SJSA1 (cell line): ENCODE data around the gene F2R. TPM values are rescaled to one million over a fixed set of nuclear protein-coding genes. Genes with fewer than 3 reads are reported as not detected.
A peak's percentile ranks its signal among the peaks of the same experiment; 100 is the strongest.
"Not testable (repeated sequence)": the region's sequence is repeated elsewhere in the genome, so short reads cannot be mapped to it uniquely, and the experiment has no call there.

ENCODE experiments used
- DNase-seq, 2 experiments: peaks; one replicate each; pipeline ENCODE4 v3.0.0-alpha.2; 2015 to 2020; ENCODE audit warnings: low spot score in 2 of 2, low read depth in 1 of 2
- H3K27ac ChIP-seq: fragments of 250-450 bp; sonication (Bioruptor Pico); 2 replicates; pipeline ENCODE4 v1.5.1; 2020; ENCODE audit warnings: mild to moderate bottlenecking, moderate library complexity
- H3K27me3 ChIP-seq: fragments of 250-450 bp; sonication (Bioruptor Pico); replicated peaks from 2 replicates; pipeline ENCODE4 v1.5.1; 2020; ENCODE audit warnings: mild to moderate bottlenecking, moderate library complexity
- H3K36me3 ChIP-seq: fragments of 250-450 bp; sonication (Bioruptor Pico); 2 replicates; pipeline ENCODE4 v1.5.1; 2020; ENCODE audit warnings: mild to moderate bottlenecking
- H3K4me1 ChIP-seq: fragments of 250-450 bp; sonication (Bioruptor Pico); replicated peaks from 2 replicates; pipeline ENCODE4 v1.6.1; 2021; ENCODE audit warnings: mild to moderate bottlenecking
- H3K4me3 ChIP-seq: fragments of 250-450 bp; sonication (Bioruptor Pico); 2 replicates; pipeline ENCODE4 v1.5.1; 2020; ENCODE audit warnings: mild to moderate bottlenecking
- H3K9me3 ChIP-seq: fragments of 250-450 bp; sonication (Bioruptor Pico); replicated peaks from 2 replicates; pipeline ENCODE4 v1.5.1; 2020; ENCODE audit warnings: mild to moderate bottlenecking
- total RNA-seq: library from RNA; depleted of rRNA; stranded (reverse); fragments of >200 nt; shearing (Covaris generic); gene quantifications from 2 replicates; pipeline ENCODE4 v1.2.3, GENCODE V29; 2014; rRNA removed

The F2R gene
- 61.4 and 95.4 TPM in 2 replicates for total RNA-seq

DNA sequence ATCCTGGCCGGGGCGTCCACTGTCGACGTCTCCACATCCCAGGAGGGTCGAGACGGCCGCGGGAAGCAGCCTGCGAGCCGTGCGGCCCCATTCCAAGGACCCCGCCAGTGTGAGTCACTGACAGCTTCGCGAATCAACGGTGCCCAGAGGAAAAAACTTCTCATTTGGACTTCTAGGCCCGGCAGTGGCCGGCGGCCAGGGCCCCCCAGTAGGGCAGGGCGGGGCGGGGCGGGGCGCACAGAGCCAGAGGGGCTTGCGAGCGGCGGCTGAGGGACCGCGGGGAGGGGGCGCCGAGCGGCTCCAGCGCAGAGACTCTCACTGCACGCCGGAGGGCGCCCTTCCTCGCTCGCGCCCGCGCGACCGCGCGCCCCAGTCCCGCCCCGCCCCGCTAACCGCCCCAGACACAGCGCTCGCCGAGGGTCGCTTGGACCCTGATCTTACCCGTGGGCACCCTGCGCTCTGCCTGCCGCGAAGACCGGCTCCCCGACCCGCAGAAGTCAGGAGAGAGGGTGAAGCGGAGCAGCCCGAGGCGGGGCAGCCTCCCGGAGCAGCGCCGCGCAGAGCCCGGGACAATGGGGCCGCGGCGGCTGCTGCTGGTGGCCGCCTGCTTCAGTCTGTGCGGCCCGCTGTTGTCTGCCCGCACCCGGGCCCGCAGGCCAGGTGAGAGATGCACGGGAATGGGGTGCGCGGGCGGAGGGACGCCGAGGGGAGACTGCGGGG lies at the start of gene F2R:
TSS of gene F2R (plus strand) at position 391 of the 720 bp plus-strand sequence. CDS start at position 573, 182 bp downstream.
- Histone ChIP-seq H3K27me3 (no peaks in the 10 kb centered on the region), H3K36me3 (peaks cover 12% of the 10 kb centered on the region), H3K4me1 (peaks cover 37% of the 10 kb centered on the region), H3K27ac (peak within 1 kb of the TSS; percentile 90), H3K9me3 (no peaks in the 10 kb centered on the region), H3K4me3 (peak within 1 kb of the TSS; percentile 85)
- peak; percentile 83 to 89 for DNase-seq

GRCh38 chr5:76667495-76667894 lies 48.4 kb upstream of the F2R start:
- H3K27me3 ChIP-seq: no peaks in the 10 kb centered on the region
- H3K9me3 ChIP-seq: no peaks in the 10 kb centered on the region
- H3K27ac ChIP-seq: no peak overlapping the region

GRCh38 chr5:76669245-76669644 lies 46.7 kb upstream of the F2R start:
- Histone ChIP-seq H3K36me3 (no peaks in the 10 kb centered on the region), H3K9me3 (no peaks in the 10 kb centered on the region), H3K4me3 (no peak overlapping the region), H3K4me1 (no peaks in the 10 kb centered on the region), H3K27me3 (no peaks in the 10 kb centered on the region), H3K27ac (no peak overlapping the region)
- DNase-seq: no peak

More at GRCh38 chr5:76667495-76667894, 48.4 kb upstream of the F2R start:
- no peak for DNase-seq
- Histone ChIP-seq H3K4me3 (no peak overlapping the region), H3K36me3 (no peaks in the 10 kb centered on the region), H3K4me1 (no peaks in the 10 kb centered on the region)

DNA sequence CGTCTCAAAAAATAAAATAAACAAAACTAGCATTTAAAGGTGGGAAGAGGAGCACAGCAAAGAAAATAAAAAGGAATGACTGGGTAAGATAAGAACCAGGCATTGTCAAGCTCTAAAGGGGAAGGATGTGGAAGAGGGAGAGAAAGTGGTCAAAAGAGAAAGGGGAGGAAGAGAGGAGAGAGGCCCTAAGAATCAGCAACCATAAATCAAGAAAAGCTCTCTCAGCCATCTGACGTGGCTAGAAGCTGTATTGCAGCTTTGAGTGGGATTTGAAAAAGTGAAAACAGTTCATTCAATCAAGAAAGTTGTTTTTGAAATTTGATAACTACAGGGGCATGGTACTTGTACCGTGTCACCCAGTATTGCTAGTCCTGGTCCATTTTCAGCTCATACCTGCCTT lies 45.4 kb upstream of the F2R start:
- Histone ChIP-seq H3K36me3 (no peaks in the 10 kb centered on the region), H3K27ac (no peak overlapping the region), H3K4me1 (no peaks in the 10 kb centered on the region), H3K27me3 (no peaks in the 10 kb centered on the region), H3K9me3 (no peaks in the 10 kb centered on the region), H3K4me3 (no peak overlapping the region)
- DNase-seq: no peak

GRCh38 chr5:76672242-76672641 lies 43.7 kb upstream of the F2R start:
- Histone ChIP-seq H3K27ac (no peak overlapping the region), H3K4me1 (no peaks in the 10 kb centered on the region), H3K9me3 (no peaks in the 10 kb centered on the region), H3K27me3 (no peaks in the 10 kb centered on the region), H3K36me3 (no peaks in the 10 kb centered on the region), H3K4me3 (no peak overlapping the region)
- no peak for DNase-seq

DNA sequence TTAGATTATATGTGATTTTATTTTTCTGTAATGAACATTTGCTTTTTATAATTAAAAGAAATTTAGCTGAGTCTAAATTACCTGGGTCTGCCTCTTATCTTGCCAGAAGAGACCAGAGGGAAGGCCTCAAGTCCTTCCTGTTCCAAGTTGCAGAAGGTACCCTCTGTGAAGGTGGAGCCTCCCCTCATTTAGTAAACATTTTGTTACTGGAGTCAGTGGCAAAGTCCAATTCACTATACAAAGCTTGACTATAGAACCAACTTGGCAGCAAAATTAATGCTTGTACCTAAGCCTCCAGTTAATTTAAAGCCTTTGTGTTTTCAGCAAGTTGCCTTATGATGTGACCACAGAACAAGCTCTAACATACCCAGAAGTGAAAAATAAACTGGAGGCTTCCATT lies 42.8 kb upstream of the F2R start:
- Histone ChIP-seq H3K4me3 (no peak overlapping the region), H3K9me3 (no peaks in the 10 kb centered on the region), H3K27ac (no peak overlapping the region), H3K27me3 (no peaks in the 10 kb centered on the region), H3K36me3 (no peaks in the 10 kb centered on the region), H3K4me1 (no peaks in the 10 kb centered on the region)
- DNase-seq: no peak

GRCh38 chr5:76674330-76675066 lies 41.4 kb upstream of the F2R start:
- H3K36me3 ChIP-seq: no peaks in the 10 kb centered on the region
- no peak for DNase-seq
- H3K27ac ChIP-seq: no peak overlapping the region
- no peaks in the 10 kb centered on the region for H3K27me3 ChIP-seq
- no peaks in the 10 kb centered on the region for H3K4me1 ChIP-seq
- no peak overlapping the region for H3K4me3 ChIP-seq
- H3K9me3 ChIP-seq: no peaks in the 10 kb centered on the region

GRCh38 chr5:76675364-76675763 lies 40.6 kb upstream of the F2R start:
- Histone ChIP-seq H3K4me1 (no peaks in the 10 kb centered on the region), H3K9me3 (no peaks in the 10 kb centered on the region), H3K36me3 (no peaks in the 10 kb centered on the region), H3K4me3 (no peak overlapping the region), H3K27me3 (no peaks in the 10 kb centered on the region), H3K27ac (no peak overlapping the region)
- DNase-seq: no peak

GRCh38 chr5:76677849-76678472 lies 38.0 kb upstream of the F2R start:
- Histone ChIP-seq H3K9me3 (no peaks in the 10 kb centered on the region), H3K27ac (no peak overlapping the region), H3K4me1 (no peaks in the 10 kb centered on the region), H3K4me3 (no peak overlapping the region), H3K36me3 (no peaks in the 10 kb centered on the region), H3K27me3 (no peaks in the 10 kb centered on the region)
- no peak for DNase-seq

- no peak overlapping the region for H3K27ac ChIP-seq
- no peaks in the 10 kb centered on the region for H3K4me1 ChIP-seq
- H3K36me3 ChIP-seq: no peaks in the 10 kb centered on the region
- H3K27me3 ChIP-seq: no peaks in the 10 kb centered on the region
- no peaks in the 10 kb centered on the region for H3K9me3 ChIP-seq
- no peak for DNase-seq
- no peak overlapping the region for H3K4me3 ChIP-seq
Measured at GRCh38 chr5:76679231-76679630, 36.7 kb upstream of the F2R start.

GRCh38 chr5:76680826-76681225 lies 35.1 kb upstream of the F2R start:
- not testable (repeated sequence) for H3K4me3 ChIP-seq, H3K36me3 ChIP-seq, H3K4me1 ChIP-seq, H3K27ac ChIP-seq, H3K9me3 ChIP-seq, DNase-seq, H3K27me3 ChIP-seq

GRCh38 chr5:76681287-76681686 lies 34.6 kb upstream of the F2R start:
- peaks cover 5% of the 10 kb centered on the region for H3K4me1 ChIP-seq
- H3K27ac ChIP-seq: no peak overlapping the region
- no peak overlapping the region for H3K4me3 ChIP-seq
- no peaks in the 10 kb centered on the region for H3K36me3 ChIP-seq
- no peak for DNase-seq
- no peaks in the 10 kb centered on the region for H3K27me3 ChIP-seq
- no peaks in the 10 kb centered on the region for H3K9me3 ChIP-seq

GRCh38 chr5:76682387-76682786 lies 33.5 kb upstream of the F2R start:
- no peak overlapping the region for H3K27ac ChIP-seq
- H3K27me3 ChIP-seq: no peaks in the 10 kb centered on the region
- DNase-seq: no peak

More at GRCh38 chr5:76682387-76682786, 33.5 kb upstream of the F2R start:
- no peak overlapping the region for H3K4me3 ChIP-seq
- no peaks in the 10 kb centered on the region for H3K9me3 ChIP-seq
- H3K36me3 ChIP-seq: no peaks in the 10 kb centered on the region
- H3K4me1 ChIP-seq: peaks cover 5% of the 10 kb centered on the region
